Measurements from ENCODE around the gene AQP2. TPM values are rescaled to one million over a fixed set of nuclear protein-coding genes. Genes with fewer than 3 reads are reported as not detected.

The AQP2 gene
- total and polyA plus RNA-seq, 4 donors = not detected

GRCh38 chr12:49924628-49925246, 25.8 kb upstream of the AQP2 start:
- Histone ChIP-seq H3K27ac (ENCODE audit: low read depth in 1 of 2, low read length in 2 of 2) (no peak overlapping the region), H3K9me3 (ENCODE audit: control insufficient read depth in 4 of 4, low read length in 3 of 4) (no peaks in the 10 kb centered on the region), H3K36me3 (ENCODE audit: control insufficient read depth in 4 of 4, insufficient read depth in 3 of 4, low read depth in 1 of 4, low read length in 3 of 4) (no peaks in the 10 kb centered on the region), H3K4me1 (ENCODE audit: control insufficient read depth in 4 of 4, insufficient read depth in 4 of 4, low read length in 3 of 4) (peaks cover 0 to 5% (median 0%) of the 10 kb centered on the region in 4 donors), H3K27me3 (ENCODE audit: control insufficient read depth in 4 of 4, insufficient read depth in 4 of 4, low read length in 3 of 4) (no peaks in the 10 kb centered on the region), H3K4me3 (ENCODE audit: low read depth in 1 of 3, low read length in 3 of 3) (no peak overlapping the region), H3K9ac (ENCODE audit: low read depth in 1 of 2, low read length in 2 of 2) (no peak overlapping the region)
- 92% methylated on average over 7 of the region's 7 CpGs for WGBS
- no peak for DNase-seq (ENCODE audit: low spot score)
- TF ChIP-seq RXRA (IDR thresholded peaks at IDR 0.05) (no peak), RAD21 (IDR thresholded peaks at IDR 0.05) (no peak), ATF3 (IDR thresholded peaks at IDR 0.05) (no peak), CTCF (IDR thresholded peaks at IDR 0.05; ENCODE audit: low read depth, low read length, missing input control) (no peak), REST (IDR thresholded peaks at IDR 0.05) (no peak), JUND (IDR thresholded peaks at IDR 0.05) (no peak), FOXA2 (IDR thresholded peaks at IDR 0.05) (no peak), FOXA1 (IDR thresholded peaks at IDR 0.05) (no peak), HNF4A (conservative IDR thresholded peaks at IDR 0.05) (no peak), YY1 (IDR thresholded peaks at IDR 0.05) (no peak), MAX (IDR thresholded peaks at IDR 0.05) (no peak), EGR1 (IDR thresholded peaks at IDR 0.05; ENCODE audit: low read depth in 2 of 2) (no peak), ZBTB33 (IDR thresholded peaks at IDR 0.05) (no peak), NR2F2 (IDR thresholded peaks at IDR 0.05) (no peak)

Measured in liver (tissue), 9 donors.